Nephron (organoid): Measurements from ENCODE around the gene GSG1L.
A peak's percentile ranks its signal among the peaks of the same experiment; 100 is the strongest.

Source experiments
- H3K27ac Mint-ChIP-seq, 3 experiments: 2 replicates each; pipeline ENCODE4 v1.8.0; 2020; ENCODE audit warnings: mixed read lengths in 3 of 3, mild to moderate bottlenecking in 2 of 3, moderate library complexity in 1 of 3
- H3K27me3 Mint-ChIP-seq: 2 replicates; pipeline ENCODE4 v1.8.0; 2021; ENCODE audit warnings: low read depth, mild to moderate bottlenecking, moderate library complexity, mixed read lengths
- H3K36me3 Mint-ChIP-seq: 2 replicates; pipeline ENCODE4 v1.8.0; 2020; ENCODE audit warnings: low read depth, mixed read lengths
- H3K4me1 Mint-ChIP-seq: 2 replicates; pipeline ENCODE4 v1.8.0; 2020; ENCODE audit warnings: mixed read lengths
- H3K4me3 Mint-ChIP-seq, 3 experiments: 2 replicates each; pipeline ENCODE4 v1.8.0; 2020; ENCODE audit warnings: mild to moderate bottlenecking in 3 of 3, mixed read lengths in 3 of 3, moderate library complexity in 2 of 3
- H3K9me3 Mint-ChIP-seq: 2 replicates; pipeline ENCODE4 v1.8.0; 2020; ENCODE audit warnings: mixed read lengths
- CTCF ChIP-seq, 3 experiments: fragments of 200-600 bp; sonication (generic); IDR thresholded peaks; one replicate each; pipeline ENCODE4 v1.5.0; 2021; ENCODE audit warnings: antibody characterized with exemption in 3 of 3; ENCODE audit not compliant: unreplicated experiment in 3 of 3

GSG1L gene

GRCh38 chr16:27973678-27974077 is 89.8 kb downstream of the GSG1L start:
- Mint-ChIP-seq H3K27ac (no peak overlapping the region), H3K4me1 (peaks cover 6% of the 10 kb centered on the region), H3K27me3 (peaks cover 34% of the 10 kb centered on the region), H3K4me3 (no peak overlapping the region), H3K36me3 (no peaks in the 10 kb centered on the region), H3K9me3 (peaks cover 12% of the 10 kb centered on the region)
- TF ChIP-seq CTCF (IDR thresholded peaks at IDR 0.05; ENCODE audit: unreplicated experiment in 3 of 3) = no peak

GRCh38 chr16:27972500-27972899 is 91.0 kb downstream of the GSG1L start:
- Mint-ChIP-seq H3K27ac (no peak overlapping the region), H3K27me3 (peaks cover 35% of the 10 kb centered on the region), H3K4me3 (no peak overlapping the region), H3K9me3 (peaks cover 12% of the 10 kb centered on the region), H3K36me3 (no peaks in the 10 kb centered on the region), H3K4me1 (no peaks in the 10 kb centered on the region)
- peak in 2 of 3 experiments; percentile 43 for TF ChIP-seq CTCF (IDR thresholded peaks at IDR 0.05; ENCODE audit: unreplicated experiment in 3 of 3)

GRCh38 chr16:27969574-27969973 is 93.9 kb downstream of the GSG1L start:
- Mint-ChIP-seq H3K4me1 (no peaks in the 10 kb centered on the region), H3K36me3 (no peaks in the 10 kb centered on the region), H3K4me3 (no peak overlapping the region), H3K9me3 (peaks cover 12% of the 10 kb centered on the region), H3K27me3 (peaks cover 16% of the 10 kb centered on the region), H3K27ac (no peak overlapping the region)
- no peak for TF ChIP-seq CTCF (IDR thresholded peaks at IDR 0.05; ENCODE audit: unreplicated experiment in 3 of 3)

- Mint-ChIP-seq H3K27ac (no peak overlapping the region), H3K36me3 (no peaks in the 10 kb centered on the region), H3K4me1 (no peaks in the 10 kb centered on the region), H3K4me3 (no peak overlapping the region), H3K27me3 (peaks cover 7% of the 10 kb centered on the region), H3K9me3 (peaks cover 12% of the 10 kb centered on the region)
- no peak for TF ChIP-seq CTCF (IDR thresholded peaks at IDR 0.05; ENCODE audit: unreplicated experiment in 3 of 3)
Measured at GRCh38 chr16:27967169-27967568, 96.3 kb downstream of the GSG1L start.

GRCh38 chr16:27966756-27967155 is 96.8 kb downstream of the GSG1L start:
- no peaks in the 10 kb centered on the region for H3K4me1 Mint-ChIP-seq
- H3K27ac Mint-ChIP-seq = no peak overlapping the region
- no peak overlapping the region for H3K4me3 Mint-ChIP-seq
- H3K27me3 Mint-ChIP-seq = peaks cover 3% of the 10 kb centered on the region
- no peaks in the 10 kb centered on the region for H3K36me3 Mint-ChIP-seq
- no peak for TF ChIP-seq CTCF (IDR thresholded peaks at IDR 0.05; ENCODE audit: unreplicated experiment in 3 of 3)
- peaks cover 8% of the 10 kb centered on the region for H3K9me3 Mint-ChIP-seq

- no peaks in the 10 kb centered on the region for H3K4me1 Mint-ChIP-seq
- TF ChIP-seq CTCF (IDR thresholded peaks at IDR 0.05; ENCODE audit: unreplicated experiment in 3 of 3) = no peak
- H3K27ac Mint-ChIP-seq = no peak overlapping the region
- H3K4me3 Mint-ChIP-seq = no peak overlapping the region
- peaks cover 3% of the 10 kb centered on the region for H3K9me3 Mint-ChIP-seq
- H3K27me3 Mint-ChIP-seq = peaks cover 3% of the 10 kb centered on the region
- H3K36me3 Mint-ChIP-seq = no peaks in the 10 kb centered on the region
Measured at GRCh38 chr16:27965801-27966200, 97.7 kb downstream of the GSG1L start.
